Pancreas (tissue), 10 donors: ENCODE data around the gene PEPD. TPM values are rescaled to one million over a fixed set of nuclear protein-coding genes. Genes with fewer than 3 reads are reported as not detected.

Source experiments
- ATAC-seq, 4 donors: fragments of 200-7000 bp; cut with Tn5 transposase; one replicate each; pipeline versions ENCODE4 v1.8.0 to v1.9.1; 2020; ENCODE audit warnings: mild to moderate bottlenecking in 4 of 4, moderate library complexity in 4 of 4
- DNase-seq, 6 donors: peaks; one replicate each; pipeline ENCODE4 v3.0.0-alpha.2; 2020
- FAIRE-seq: peaks from 2 replicates; lab custom pipeline; 2012; peaks lifted over from hg19 to GRCh38; lab: Jason Lieb, UNC
- H3K27ac ChIP-seq, 4 donors: fragments of 200-600 bp; sonication (generic); 1 replicate in 3 of 4; 2 replicates in 1 of 4; pipeline versions ENCODE4 v1.5.0 to v1.8.0; 2020
- H3K27me3 ChIP-seq, 4 donors: fragments of 200-600 bp; one replicate each; pipeline ENCODE4 v1.8.0; 2021
- H3K36me3 ChIP-seq, 3 donors: fragments of 200-600 bp; sonication (generic) in 1 of 3; one replicate each; pipeline versions ENCODE4 v1.5.0 to v1.8.0; 2020 to 2021
- H3K4me1 ChIP-seq, 3 donors: fragments of 200-600 bp; one replicate each; pipeline ENCODE4 v1.8.0; 2021
- H3K4me3 ChIP-seq, 4 donors: fragments of 200-600 bp; sonication (generic) in 2 of 4; one replicate each; pipeline versions ENCODE4 v1.5.0 to v1.8.0; 2020 to 2021
- H3K9me3 ChIP-seq, 4 donors: fragments of 200-600 bp; one replicate each; pipeline ENCODE4 v1.8.0; 2021
- CTCF ChIP-seq, 4 donors: fragments of 200-600 bp; sonication (generic) in 3 of 4; IDR thresholded peaks; one replicate each; pipeline versions ENCODE4 v1.5.0 to v1.8.0; 2021; ENCODE audit warnings: antibody characterized with exemption in 4 of 4
- WGBS, 2 donors: extraction: QIAGEN DNeasy Blood & Tissue Kit; methylation state at CpG; one replicate each; pipeline ENCODE4 v1.1.7; 2013; 5-methylcytosine and 5-hydroxymethylcytosine counted together
- intact Hi-C, 3 donors: fragments of 100-400 bp; cut with DNase I; formaldehyde crosslinking; loops; one replicate each; pipeline versions ENCODE4 v1.11.1 to v1.14.2; 2022
- polyA plus RNA-seq, 2 donors: library from polyadenylated mRNA; stranded (reverse); fragments of 200-250 nt; gene quantifications; one replicate each; pipeline ENCODE4 v1.2.3, GENCODE V29; 2013
- total RNA-seq, 6 donors: library from RNA; stranded (reverse); fragmentation: NEBNext Ultra II Directional in 4 of 6; extraction: Animal tissue kit (Norgen Biotek cat#: 25700) in 4 of 6; gene quantifications; one replicate each; pipeline versions ENCODE4 v1.2.1 to v1.2.4, GENCODE V29; 2021 to 2023
- donor health status: healthy with polysubstance abuse.
- donor health status: DM: no; HTN: no; CAD: no; lungs with moderate emphysema.
- donor health status: DM: no; HTN: no; CAD: no.
- donor health status: control.
- donor health status: control.
- donor health status: Bipolar disorder and iron deficiency.
- donor health status: DM: yes; HTN: yes; CAD: no.
- donor health status: DM: no; HTN: no; CAD: no.
- donor health status: DM: no; HTN: no; CAD: no.
- donor health status: DM: yes; HTN: yes; CAD: no.

Gene PEPD
- total and polyA plus RNA-seq, 8 donors = 13.7 to 36.1 (median 22.5) TPM

GRCh38 chr19:33384983-33385382 is 136.6 kb downstream of the PEPD start:
- no peak for FAIRE-seq
- H3K27ac ChIP-seq = no peak overlapping the region
- no peaks in the 10 kb centered on the region for H3K36me3 ChIP-seq
- no peak for ATAC-seq
- no peak for TF ChIP-seq CTCF (IDR thresholded peaks at IDR 0.05)
- H3K4me3 ChIP-seq = no peak overlapping the region
- H3K27me3 ChIP-seq = no peaks in the 10 kb centered on the region
- 97 to 98% methylated on average over 8 of the region's 8 CpGs for WGBS, 2 donors
- intact Hi-C loops = no loop called here
- H3K9me3 ChIP-seq = no peaks in the 10 kb centered on the region
- H3K4me1 ChIP-seq = peaks cover 0 to 3% (median under 1%) of the 10 kb centered on the region in 3 donors
- DNase-seq = no peak

- H3K36me3 ChIP-seq = no peaks in the 10 kb centered on the region
- H3K27ac ChIP-seq = no peak overlapping the region
- H3K4me3 ChIP-seq = no peak overlapping the region
- intact Hi-C loops = no loop called here
- peaks cover 0 to 11% (median 5%) of the 10 kb centered on the region in 3 donors for H3K4me1 ChIP-seq
- H3K9me3 ChIP-seq = no peaks in the 10 kb centered on the region
- ATAC-seq (no peak), FAIRE-seq (no peak), DNase-seq (peak in 1 of 6 donors; percentile 22)
- WGBS, 2 donors = 92 to 94% methylated on average over 13 of the region's 13 CpGs
- no peak for TF ChIP-seq CTCF (IDR thresholded peaks at IDR 0.05)
- H3K27me3 ChIP-seq = no peaks in the 10 kb centered on the region
Measured at GRCh38 chr19:33383720-33384292, 137.8 kb downstream of the PEPD start.

- no peak overlapping the region for H3K27ac ChIP-seq
- intact Hi-C loops = no loop called here
- no peaks in the 10 kb centered on the region for H3K9me3 ChIP-seq
- no peak for TF ChIP-seq CTCF (IDR thresholded peaks at IDR 0.05)
- no peaks in the 10 kb centered on the region for H3K36me3 ChIP-seq
- 89 to 90% methylated on average over 4 of the region's 4 CpGs for WGBS, 2 donors
- H3K4me1 ChIP-seq = peaks cover 5 to 12% (median 8%) of the 10 kb centered on the region in 3 donors
- DNase-seq = no peak
- no peak for ATAC-seq
- no peak overlapping the region for H3K4me3 ChIP-seq
- no peak for FAIRE-seq
- H3K27me3 ChIP-seq = no peaks in the 10 kb centered on the region
Measured at GRCh38 chr19:33382982-33383381, 138.6 kb downstream of the PEPD start.

GRCh38 chr19:33382006-33382405 is 139.6 kb downstream of the PEPD start:
- Histone ChIP-seq H3K36me3 (no peaks in the 10 kb centered on the region), H3K27ac (no peak overlapping the region), H3K4me1 (peaks cover 6 to 13% (median 13%) of the 10 kb centered on the region in 3 donors), H3K27me3 (no peaks in the 10 kb centered on the region), H3K4me3 (no peak overlapping the region), H3K9me3 (no peaks in the 10 kb centered on the region)
- TF ChIP-seq CTCF (IDR thresholded peaks at IDR 0.05) = no peak
- intact Hi-C loops = no loop called here
- no peak for FAIRE-seq
- 82 to 92% methylated on average over 4 of the region's 4 CpGs for WGBS, 2 donors
- ATAC-seq = no peak
- DNase-seq = no peak

- H3K4me3 ChIP-seq = no peak overlapping the region
- intact Hi-C loops = no loop called here
- ATAC-seq (no peak), DNase-seq (no peak), FAIRE-seq (no peak)
- H3K36me3 ChIP-seq = no peaks in the 10 kb centered on the region
- H3K4me1 ChIP-seq = peaks cover 11 to 22% (median 20%) of the 10 kb centered on the region in 3 donors
- TF ChIP-seq CTCF (IDR thresholded peaks at IDR 0.05) = no peak
- no peak overlapping the region for H3K27ac ChIP-seq
- H3K9me3 ChIP-seq = no peaks in the 10 kb centered on the region
- WGBS, 2 donors = 94 to 95% methylated on average over 4 of the region's 4 CpGs
- H3K27me3 ChIP-seq = no peaks in the 10 kb centered on the region
Measured at GRCh38 chr19:33381101-33381500, 140.5 kb downstream of the PEPD start.
